Measurements from ENCODE around the gene TNFAIP8L3.
"Not testable (repeated sequence)": the region's sequence is repeated elsewhere in the genome, so short reads cannot be mapped to it uniquely, and the experiment has no call there.

The TNFAIP8L3 gene

DNA sequence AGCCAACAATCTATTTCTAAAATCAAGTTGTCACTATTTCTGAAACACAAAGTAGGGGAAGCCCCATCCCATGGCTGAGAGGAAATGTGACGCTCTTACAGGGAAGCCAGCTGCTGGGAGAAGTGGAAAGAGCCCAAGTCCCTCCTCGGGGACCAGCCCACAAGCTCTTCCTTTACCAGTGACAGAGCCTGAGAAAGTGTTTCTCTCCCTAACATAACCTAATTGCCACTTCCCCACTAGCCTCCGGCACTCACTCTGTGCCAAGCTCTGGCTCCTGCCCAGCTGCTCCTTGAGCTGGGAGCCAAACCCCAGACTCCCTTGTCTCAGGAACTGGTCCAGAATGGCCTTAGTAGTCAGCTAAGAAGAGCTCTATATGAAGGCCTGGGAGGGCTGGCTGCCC, 42.9 kb downstream of the TNFAIP8L3 start:
- no peak for DNase-seq

DNA sequence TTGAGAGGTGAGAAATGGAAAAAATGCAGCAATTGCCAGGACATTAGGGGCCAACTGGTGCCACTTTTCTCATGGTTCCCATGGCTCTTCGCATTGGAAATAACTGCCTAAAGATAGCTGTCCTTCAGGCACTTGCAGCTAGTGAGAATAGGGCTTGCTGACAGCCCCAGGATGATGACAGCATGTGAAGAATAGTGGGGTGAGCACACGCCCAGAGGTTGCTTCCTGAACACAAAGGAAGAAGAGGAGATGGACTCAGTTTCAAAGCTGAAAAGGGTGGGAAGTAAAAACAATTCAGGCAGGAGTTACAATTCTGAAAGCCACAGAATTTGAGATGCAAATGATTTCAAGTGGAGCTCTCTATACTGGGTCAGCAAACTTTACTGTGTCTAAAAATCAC, 45.6 kb downstream of the TNFAIP8L3 start:
- DNase-seq = no peak

GRCh38 chr15:51048308-51048707, 46.4 kb downstream of the TNFAIP8L3 start:
- peak; percentile 22 for DNase-seq

GRCh38 chr15:51046799-51047449, 47.8 kb downstream of the TNFAIP8L3 start:
- DNase-seq = no peak

- no peak for DNase-seq
These were observed 48.7 kb downstream of the TNFAIP8L3 start for GRCh38 chr15:51046016-51046415.

- DNase-seq = no peak
These were observed 50.5 kb downstream of the TNFAIP8L3 start for GRCh38 chr15:51044037-51044727.

- no peak for DNase-seq
These were observed 55.8 kb downstream of the TNFAIP8L3 start for GRCh38 chr15:51038974-51039319.

GRCh38 chr15:51038162-51038973, 56.3 kb downstream of the TNFAIP8L3 start:
- DNase-seq = no peak

- not testable (repeated sequence) for DNase-seq
These were observed 57.2 kb downstream of the TNFAIP8L3 start for GRCh38 chr15:51037474-51037873.

DNA sequence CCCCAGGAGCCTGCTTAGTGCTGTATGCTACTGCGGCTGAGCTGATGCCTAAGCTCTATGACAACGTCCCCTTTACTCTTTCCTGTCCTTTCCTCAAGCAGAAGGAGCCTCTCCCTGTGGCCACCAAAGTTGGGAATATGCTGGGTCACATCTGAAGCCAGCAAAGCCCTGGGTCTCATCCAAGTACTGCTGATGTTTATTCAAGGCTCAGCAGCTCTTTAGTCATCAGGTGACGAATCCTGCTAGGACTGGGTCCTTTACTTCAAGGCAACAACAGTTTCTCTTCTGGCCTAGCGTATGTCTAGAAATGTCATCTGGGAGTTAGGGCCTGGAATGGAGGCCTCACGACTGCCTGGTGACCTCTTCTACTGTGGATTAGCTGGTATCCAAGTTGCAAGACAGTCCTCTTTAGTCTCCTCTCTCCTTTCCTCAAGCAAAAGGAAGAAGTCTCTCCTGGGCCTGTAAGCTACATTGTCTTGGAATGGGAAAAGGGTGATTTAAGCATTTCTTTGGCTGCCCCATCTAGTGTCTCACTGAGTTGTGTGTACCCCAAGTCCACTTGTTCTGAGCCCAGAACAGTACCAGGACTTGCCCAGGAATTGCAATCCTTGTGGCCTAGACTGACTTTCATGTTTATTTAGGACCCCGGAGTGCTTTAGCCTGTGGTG, 63.9 kb downstream of the TNFAIP8L3 start:
- no peak for DNase-seq

GRCh38 chr15:51025454-51025846, 69.3 kb downstream of the TNFAIP8L3 start:
- DNase-seq = no peak

- DNase-seq = no peak
These were observed 69.8 kb downstream of the TNFAIP8L3 start for GRCh38 chr15:51024735-51025453.

GRCh38 chr15:51023499-51023898, 71.2 kb downstream of the TNFAIP8L3 start:
- no peak for DNase-seq

DNA sequence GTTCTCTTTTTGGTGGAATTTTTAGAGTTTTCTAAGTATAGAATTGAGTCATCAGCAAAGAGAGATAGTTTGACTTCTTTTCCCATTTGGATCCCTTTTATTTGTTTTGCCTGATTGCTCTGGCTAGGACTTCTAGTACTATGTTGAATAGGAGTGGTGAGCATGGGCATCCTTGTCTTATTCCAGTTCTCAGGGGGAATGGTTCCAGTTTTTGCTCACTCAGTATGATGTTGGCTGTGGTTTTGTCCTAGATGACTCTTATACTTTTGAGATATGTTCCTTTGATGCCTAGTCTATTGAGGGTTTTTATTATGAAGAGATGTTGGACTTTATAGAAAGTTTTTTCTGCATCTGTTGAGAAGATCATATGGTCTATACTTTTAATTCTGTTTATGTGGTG, 72.5 kb downstream of the TNFAIP8L3 start:
- no peak for DNase-seq

DNA sequence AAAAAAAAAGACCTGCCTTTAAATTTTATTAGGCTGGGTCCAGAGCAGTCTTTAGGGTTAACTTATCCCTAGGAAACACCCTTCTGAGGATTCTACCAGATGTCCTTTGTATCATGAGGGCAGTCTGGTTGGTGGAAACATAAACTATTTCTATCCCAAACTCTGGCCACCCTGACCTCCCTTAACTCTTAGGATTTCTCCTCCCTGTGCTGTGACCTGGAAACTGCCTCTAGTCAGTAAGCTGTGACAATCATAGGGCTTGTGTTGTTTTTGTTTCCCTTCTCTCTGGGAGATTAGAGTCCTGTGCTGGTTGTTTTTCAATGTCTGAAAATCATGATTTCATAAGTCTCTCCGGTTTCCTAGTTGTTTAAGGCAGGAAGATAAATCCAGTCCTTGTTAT, 78.1 kb downstream of the TNFAIP8L3 start:
- no peak for DNase-seq

DNA sequence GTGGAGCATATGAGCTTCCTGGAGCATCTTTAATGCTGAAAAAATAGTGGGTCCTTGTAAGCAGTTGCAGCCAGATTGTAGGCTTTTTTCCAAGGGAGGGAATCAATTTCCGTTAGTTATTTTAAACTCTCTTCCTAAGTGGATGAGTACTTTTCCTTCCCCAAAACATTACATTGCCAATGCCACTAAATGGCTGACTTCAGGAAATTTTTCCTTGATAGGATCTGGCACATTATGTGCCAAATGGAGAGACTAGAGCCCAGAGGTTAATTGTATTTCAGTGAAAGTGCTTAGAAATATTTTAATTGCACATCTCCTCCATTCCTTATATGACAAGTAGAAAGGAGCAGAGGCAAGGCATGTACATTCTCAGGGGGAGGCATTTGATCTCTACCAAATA, 83.5 kb downstream of the TNFAIP8L3 start:
- DNase-seq = no peak

GRCh38 chr15:51007131-51007666, 87.5 kb downstream of the TNFAIP8L3 start:
- no peak for DNase-seq
